Thyroid gland (tissue), 4 donors: ENCODE data around the gene C5.

Experiments
- POLR2A ChIP-seq, 2 donors: fragments of 450-650 bp; IDR thresholded peaks; one replicate each; pipeline ENCODE4 v1.6.1; 2017; ENCODE audit warnings: antibody characterized with exemption in 2 of 2, mild to moderate bottlenecking in 2 of 2, moderate library complexity in 1 of 2
- TF ChIP-seq, protein P1 (sequence below), 6 experiments: fragments of 200-600 bp in 3 of 6; fragments of 450-650 bp in 3 of 6; sonication (generic) in 3 of 6; IDR thresholded peaks; one replicate each; pipeline ENCODE4 v1.5.1; 2016 to 2019; ENCODE audit warnings: antibody characterized with exemption in 6 of 6, mild to moderate bottlenecking in 2 of 6, inconsistent platforms in 1 of 6, moderate library complexity in 1 of 6

DNA sequence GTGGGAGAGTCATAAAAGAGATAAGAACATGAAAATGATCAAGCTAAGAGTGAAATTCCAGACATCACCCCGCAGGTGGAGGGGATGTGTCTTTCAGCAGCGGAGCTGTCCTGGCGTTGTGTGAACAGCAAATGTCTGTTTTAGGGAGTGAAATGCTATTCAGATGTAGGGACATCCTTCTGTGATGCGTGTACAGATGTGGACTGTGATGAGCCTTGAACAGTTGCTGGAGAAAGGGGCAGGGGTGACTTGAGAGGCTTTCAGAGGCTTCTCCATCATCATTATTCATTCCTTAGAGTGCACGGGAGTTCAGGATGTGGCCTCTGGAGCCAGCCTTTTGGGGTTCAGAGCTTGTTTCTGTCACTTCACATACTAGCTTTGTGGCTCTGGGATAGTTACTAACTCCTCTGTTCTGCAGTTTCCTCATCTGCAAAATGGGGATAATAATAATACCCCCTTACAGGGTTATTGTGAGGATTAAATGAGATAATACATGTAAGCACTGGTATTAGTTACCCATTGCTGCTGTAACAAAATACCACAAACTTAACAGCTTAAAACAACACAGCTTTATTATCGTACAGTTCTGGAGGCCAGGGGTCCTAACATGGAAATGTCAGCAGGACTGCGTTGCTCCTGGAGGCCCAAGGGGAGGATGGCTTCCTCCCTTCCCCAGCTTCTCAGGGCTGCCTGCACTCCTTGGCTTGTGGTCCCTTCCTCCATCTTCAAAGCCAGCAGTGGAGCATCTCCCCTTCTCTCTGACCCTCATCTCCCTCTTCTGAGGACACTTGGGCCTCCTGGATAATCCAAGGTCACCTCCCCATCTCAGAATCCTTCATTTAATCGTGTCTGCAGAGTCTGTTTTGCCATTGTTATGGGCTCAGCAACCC, 132.8 kb downstream of the C5 start:
- no peak for TF ChIP-seq POLR2A (IDR thresholded peaks at IDR 0.05)
- TF ChIP-seq, protein P1, sequence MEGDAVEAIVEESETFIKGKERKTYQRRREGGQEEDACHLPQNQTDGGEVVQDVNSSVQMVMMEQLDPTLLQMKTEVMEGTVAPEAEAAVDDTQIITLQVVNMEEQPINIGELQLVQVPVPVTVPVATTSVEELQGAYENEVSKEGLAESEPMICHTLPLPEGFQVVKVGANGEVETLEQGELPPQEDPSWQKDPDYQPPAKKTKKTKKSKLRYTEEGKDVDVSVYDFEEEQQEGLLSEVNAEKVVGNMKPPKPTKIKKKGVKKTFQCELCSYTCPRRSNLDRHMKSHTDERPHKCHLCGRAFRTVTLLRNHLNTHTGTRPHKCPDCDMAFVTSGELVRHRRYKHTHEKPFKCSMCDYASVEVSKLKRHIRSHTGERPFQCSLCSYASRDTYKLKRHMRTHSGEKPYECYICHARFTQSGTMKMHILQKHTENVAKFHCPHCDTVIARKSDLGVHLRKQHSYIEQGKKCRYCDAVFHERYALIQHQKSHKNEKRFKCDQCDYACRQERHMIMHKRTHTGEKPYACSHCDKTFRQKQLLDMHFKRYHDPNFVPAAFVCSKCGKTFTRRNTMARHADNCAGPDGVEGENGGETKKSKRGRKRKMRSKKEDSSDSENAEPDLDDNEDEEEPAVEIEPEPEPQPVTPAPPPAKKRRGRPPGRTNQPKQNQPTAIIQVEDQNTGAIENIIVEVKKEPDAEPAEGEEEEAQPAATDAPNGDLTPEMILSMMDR (IDR thresholded peaks at IDR 0.05), result no peak
